HG02852 (cell line): ENCODE measurements around the gene HSPA1A.

Experiments
- ATAC-seq: cut with Tn5 transposase; IDR thresholded peaks from one replicate; pipeline ENCODE4 v1.9.1; 2021; ENCODE audit warnings: mild to moderate bottlenecking, moderate library complexity; ENCODE audit not compliant: unreplicated experiment

Gene HSPA1A

GRCh38 chr6:31815025-31815838, at the start of gene HSPA1A, which contains the start of gene HSPA1L:
TSS of gene HSPA1A (plus strand) at chr6:31815543. CDS start at chr6:31815757, 214 bp downstream.
TSS of gene HSPA1L (minus strand) at chr6:31815283. CDS start at chr6:31811972, 3,311 bp downstream.
- ATAC-seq = no peak

- no peak for ATAC-seq
These were observed 49.8 kb upstream of the HSPA1A start for GRCh38 chr6:31765559-31765909.

- ATAC-seq = no peak
These were observed 49.2 kb upstream of the HSPA1A start for GRCh38 chr6:31765910-31766794.

- ATAC-seq = no peak
These were observed 48.2 kb upstream of the HSPA1A start for GRCh38 chr6:31767096-31767645.

- no peak for ATAC-seq
These were observed 46.7 kb upstream of the HSPA1A start for GRCh38 chr6:31768363-31769257.

GRCh38 chr6:31769684-31770371, 45.5 kb upstream of the HSPA1A start:
- no peak for ATAC-seq

- no peak for ATAC-seq
These were observed 44.5 kb upstream of the HSPA1A start for GRCh38 chr6:31770860-31771259.

- ATAC-seq = no peak
These were observed 43.4 kb upstream of the HSPA1A start for GRCh38 chr6:31771992-31772358.

- no peak for ATAC-seq
These were observed 40.2 kb upstream of the HSPA1A start for GRCh38 chr6:31775184-31775583.

- no peak for ATAC-seq
These were observed 39.5 kb upstream of the HSPA1A start for GRCh38 chr6:31775633-31776484.

- ATAC-seq = no peak
These were observed 38.8 kb upstream of the HSPA1A start for GRCh38 chr6:31776485-31776988.

- ATAC-seq = peak; percentile 65
These were observed 38.2 kb upstream of the HSPA1A start, which contains the start of gene VWA7 for GRCh38 chr6:31776989-31777666. TSS of gene VWA7 (minus strand) at chr6:31777328. CDS start at chr6:31776779, 549 bp downstream.

- ATAC-seq = no peak
These were observed 37.7 kb upstream of the HSPA1A start for GRCh38 chr6:31777667-31778050.

GRCh38 chr6:31778193-31778592, 37.1 kb upstream of the HSPA1A start:
- no peak for ATAC-seq

- ATAC-seq = no peak
These were observed 36.1 kb upstream of the HSPA1A start for GRCh38 chr6:31778999-31779885.

- no peak for ATAC-seq
These were observed 35.4 kb upstream of the HSPA1A start for GRCh38 chr6:31779908-31780307.
